HepG2 (cell line): ENCODE results near the gene IMPDH1. TPM values are rescaled to one million over a fixed set of nuclear protein-coding genes. Genes with fewer than 3 reads are reported as not detected.

ENCODE experiments used
- BRD4 ChIP-seq: sonication (generic); formaldehyde crosslinking; IDR thresholded peaks from 2 replicates; pipeline ENCODE4 v1.4.0; 2020; ENCODE audit warnings: missing genetic modification reagents
- FLYWCH1 ChIP-seq: sonication (generic); formaldehyde crosslinking; IDR thresholded peaks from 2 replicates; pipeline ENCODE4 v1.8.1; 2023; ENCODE audit warnings: mild to moderate bottlenecking, missing genetic modification reagents
- HHEX ChIP-seq: IDR thresholded peaks from 2 replicates; pipeline ENCODE4 v1.6.1; 2016; ENCODE audit warnings: control low read depth
- IRX3 ChIP-seq: sonication (generic); formaldehyde crosslinking; IDR thresholded peaks from 2 replicates; pipeline ENCODE4 v1.8.1; 2023; ENCODE audit warnings: mild to moderate bottlenecking, low read depth, missing genetic modification reagents, borderline replicate concordance
- JUND ChIP-seq: sonication (generic); formaldehyde crosslinking; IDR thresholded peaks from 2 replicates; pipeline ENCODE4 v1.8.0; 2022; ENCODE audit warnings: mild to moderate bottlenecking, missing genetic modification reagents
- KLF15 ChIP-seq: sonication (generic); formaldehyde crosslinking; IDR thresholded peaks from 2 replicates; pipeline ENCODE4 v1.8.1; 2023; ENCODE audit warnings: borderline replicate concordance, mild to moderate bottlenecking, inconsistent platforms, missing genetic modification reagents, mixed read lengths
- MAFK ChIP-seq, 2 experiments: IDR thresholded peaks in 1 of 2; conservative IDR thresholded peaks in 1 of 2; 2 replicates each; pipeline ENCODE4 v1.6.1; 2011; ENCODE audit warnings: improper control_type of control experiment in 2 of 2, low read length in 2 of 2
- NPAS2 ChIP-seq: sonication (generic); formaldehyde crosslinking; IDR thresholded peaks from 2 replicates; pipeline ENCODE4 v1.8.0; 2022; ENCODE audit warnings: mild to moderate bottlenecking, missing genetic modification reagents, borderline replicate concordance
- PCBP2 ChIP-seq: fragments of 200-400 bp; formaldehyde crosslinking; optimal IDR thresholded peaks from 2 replicates; pipeline ENCODE3; 2018; ENCODE audit warnings: low read length, low read depth; ENCODE audit not compliant: poor library complexity, severe bottlenecking
- RXRA ChIP-seq: sonication (generic); formaldehyde crosslinking; IDR thresholded peaks from 2 replicates; pipeline ENCODE4 v1.5.1; 2020; ENCODE audit warnings: missing genetic modification reagents
- SALL1 ChIP-seq: sonication (generic); formaldehyde crosslinking; IDR thresholded peaks from 2 replicates; pipeline ENCODE4 v1.8.0; 2022; ENCODE audit warnings: mild to moderate bottlenecking, missing genetic modification reagents
- SIX1 ChIP-seq: sonication (generic); formaldehyde crosslinking; IDR thresholded peaks from 2 replicates; pipeline ENCODE4 v1.4.0; 2020; ENCODE audit warnings: missing genetic modification reagents, borderline replicate concordance
- ZBTB8A ChIP-seq: sonication (generic); formaldehyde crosslinking; IDR thresholded peaks from 2 replicates; pipeline ENCODE4 v1.4.0; 2020; ENCODE audit warnings: mild to moderate bottlenecking, low read depth, missing genetic modification reagents, borderline replicate concordance
- ZFY ChIP-seq: sonication (generic); formaldehyde crosslinking; IDR thresholded peaks from 2 replicates; pipeline ENCODE4 v1.4.0; 2020; ENCODE audit warnings: missing genetic modification reagents
- ZNF12 ChIP-seq: sonication (generic); formaldehyde crosslinking; IDR thresholded peaks from 2 replicates; pipeline ENCODE4 v1.5.0; 2020; ENCODE audit warnings: missing genetic modification reagents
- ZNF253 ChIP-seq: sonication (generic); formaldehyde crosslinking; IDR thresholded peaks from 2 replicates; pipeline ENCODE4 v1.8.0; 2022; ENCODE audit warnings: mild to moderate bottlenecking, missing genetic modification reagents, borderline replicate concordance
- ZNF33A ChIP-seq: sonication (generic); formaldehyde crosslinking; IDR thresholded peaks from 2 replicates; pipeline ENCODE4 v1.5.1; 2020; ENCODE audit warnings: missing genetic modification reagents, mild to moderate bottlenecking, moderate library complexity, borderline replicate concordance
- ZNF7 ChIP-seq: IDR thresholded peaks from 2 replicates; pipeline ENCODE4 v1.6.1; 2016; ENCODE audit warnings: missing biosample characterization, missing genetic modification reagents
- polyA plus RNA-seq, 8 experiments: library from polyadenylated mRNA; depleted of rRNA in 3 of 8; stranded (reverse) in 7 of 8; unstranded in 1 of 8; fragments of >200 nt; fragmentation: Illumina TruSeq in 4 of 8; extraction: Trizol in 4 of 8; gene quantifications; 2 replicates each; pipeline versions ENCODE4 v1.2.1 to v1.2.3, GENCODE V29; 2011 to 2016; ENCODE audit warnings: low read depth in 4 of 8, missing spikeins in 1 of 8, mixed read lengths in 1 of 8; ENCODE audit not compliant: insufficient read depth in 1 of 8
- total RNA-seq, 5 experiments: library from RNA; depleted of rRNA; stranded (reverse); fragments of >200 nt; fragmentation: Illumina TruSeq; extraction: Trizol; gene quantifications; 2 replicates each; pipeline ENCODE4 v1.2.3, GENCODE V29; 2016; ENCODE audit warnings: low read depth in 1 of 5
- TF ChIP-seq, protein P1 (sequence below): sonication (generic); formaldehyde crosslinking; IDR thresholded peaks from 2 replicates; pipeline ENCODE4 v1.8.1; 2022; ENCODE audit warnings: low read depth, mild to moderate bottlenecking, missing genetic modification reagents
- TF ChIP-seq, protein P2 (sequence below): sonication (generic); formaldehyde crosslinking; IDR thresholded peaks from 2 replicates; pipeline ENCODE4 v1.9.0; 2022; ENCODE audit warnings: low read depth, missing genetic modification reagents
- TF ChIP-seq, protein P3 (sequence below): sonication (generic); formaldehyde crosslinking; IDR thresholded peaks from 2 replicates; pipeline ENCODE4 v1.4.0; 2020; ENCODE audit warnings: missing genetic modification reagents
- TF ChIP-seq, protein P4 (sequence below): sonication (generic); formaldehyde crosslinking; conservative IDR thresholded peaks from 2 replicates; pipeline ENCODE4 v1.8.1; 2023; ENCODE audit warnings: missing genetic modification reagents

The IMPDH1 gene
- total and polyA plus RNA-seq, 2 of the 13 experiments (the other 11 are each of a cell fraction or from before 2014, with no cell fraction given), result 22.8 to 34.0 TPM

DNA sequence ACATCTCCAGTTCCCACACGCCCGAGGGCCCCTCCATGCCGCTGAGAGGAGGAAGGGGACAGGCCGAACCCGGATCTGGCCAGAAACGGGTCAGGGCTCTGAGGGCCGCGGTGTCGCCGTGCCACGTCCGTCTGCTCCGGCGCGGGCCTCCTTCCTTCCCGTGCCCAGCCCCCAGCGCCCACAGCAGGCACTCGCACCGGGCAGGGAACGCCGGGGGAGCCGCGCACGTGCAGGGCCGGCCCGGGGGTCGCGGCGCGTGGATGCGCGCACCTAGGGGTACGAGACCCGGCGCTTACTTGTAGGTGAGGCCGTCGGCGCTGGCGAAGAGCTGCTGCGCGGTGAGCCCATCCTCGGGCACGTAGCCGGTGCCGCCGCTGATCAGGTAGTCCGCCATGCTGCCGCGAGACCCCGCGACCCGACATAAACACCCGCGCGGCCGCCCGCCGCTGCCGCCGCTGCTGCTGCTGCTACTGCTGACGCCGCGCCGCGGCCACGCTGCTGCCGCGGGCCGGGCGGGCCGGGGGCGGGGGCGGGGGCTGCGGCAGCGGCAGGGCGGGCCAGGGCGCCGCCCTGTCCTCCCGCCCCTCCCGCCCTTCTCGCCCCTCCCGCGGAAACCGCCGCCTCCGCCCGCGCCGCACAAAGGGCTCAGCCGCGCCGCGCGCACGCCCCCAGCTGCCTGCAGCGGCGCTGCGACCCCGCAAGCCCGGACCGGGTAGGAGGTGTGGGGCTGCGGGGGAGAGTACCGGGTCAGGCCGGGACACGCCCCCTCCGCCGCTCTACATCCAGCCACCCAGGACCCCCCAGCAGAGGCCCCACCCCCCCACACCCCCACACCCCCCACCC lies 4.1 kb downstream of the IMPDH1 start (continued):
- TF ChIP-seq, protein P1, sequence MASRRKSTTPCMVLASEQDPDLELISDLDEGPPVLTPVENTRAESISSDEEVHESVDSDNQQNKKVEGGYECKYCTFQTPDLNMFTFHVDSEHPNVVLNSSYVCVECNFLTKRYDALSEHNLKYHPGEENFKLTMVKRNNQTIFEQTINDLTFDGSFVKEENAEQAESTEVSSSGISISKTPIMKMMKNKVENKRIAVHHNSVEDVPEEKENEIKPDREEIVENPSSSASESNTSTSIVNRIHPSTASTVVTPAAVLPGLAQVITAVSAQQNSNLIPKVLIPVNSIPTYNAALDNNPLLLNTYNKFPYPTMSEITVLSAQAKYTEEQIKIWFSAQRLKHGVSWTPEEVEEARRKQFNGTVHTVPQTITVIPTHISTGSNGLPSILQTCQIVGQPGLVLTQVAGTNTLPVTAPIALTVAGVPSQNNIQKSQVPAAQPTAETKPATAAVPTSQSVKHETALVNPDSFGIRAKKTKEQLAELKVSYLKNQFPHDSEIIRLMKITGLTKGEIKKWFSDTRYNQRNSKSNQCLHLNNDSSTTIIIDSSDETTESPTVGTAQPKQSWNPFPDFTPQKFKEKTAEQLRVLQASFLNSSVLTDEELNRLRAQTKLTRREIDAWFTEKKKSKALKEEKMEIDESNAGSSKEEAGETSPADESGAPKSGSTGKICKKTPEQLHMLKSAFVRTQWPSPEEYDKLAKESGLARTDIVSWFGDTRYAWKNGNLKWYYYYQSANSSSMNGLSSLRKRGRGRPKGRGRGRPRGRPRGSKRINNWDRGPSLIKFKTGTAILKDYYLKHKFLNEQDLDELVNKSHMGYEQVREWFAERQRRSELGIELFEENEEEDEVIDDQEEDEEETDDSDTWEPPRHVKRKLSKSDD (CRISPR knock-in tag), result no peak
- no peak for TF ChIP-seq IRX3 (CRISPR knock-in tag)
- TF ChIP-seq KLF15 (CRISPR knock-in tag), result no peak
- TF ChIP-seq, protein P2, sequence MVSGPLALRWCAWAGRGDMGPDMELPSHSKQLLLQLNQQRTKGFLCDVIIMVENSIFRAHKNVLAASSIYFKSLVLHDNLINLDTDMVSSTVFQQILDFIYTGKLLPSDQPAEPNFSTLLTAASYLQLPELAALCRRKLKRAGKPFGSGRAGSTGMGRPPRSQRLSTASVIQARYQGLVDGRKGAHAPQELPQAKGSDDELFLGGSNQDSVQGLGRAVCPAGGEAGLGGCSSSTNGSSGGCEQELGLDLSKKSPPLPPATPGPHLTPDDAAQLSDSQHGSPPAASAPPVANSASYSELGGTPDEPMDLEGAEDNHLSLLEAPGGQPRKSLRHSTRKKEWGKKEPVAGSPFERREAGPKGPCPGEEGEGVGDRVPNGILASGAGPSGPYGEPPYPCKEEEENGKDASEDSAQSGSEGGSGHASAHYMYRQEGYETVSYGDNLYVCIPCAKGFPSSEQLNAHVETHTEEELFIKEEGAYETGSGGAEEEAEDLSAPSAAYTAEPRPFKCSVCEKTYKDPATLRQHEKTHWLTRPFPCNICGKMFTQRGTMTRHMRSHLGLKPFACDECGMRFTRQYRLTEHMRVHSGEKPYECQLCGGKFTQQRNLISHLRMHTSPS (CRISPR knock-in tag), result no peak
- TF ChIP-seq ZNF253 (CRISPR knock-in tag), result no peak
- TF ChIP-seq, protein P3, sequence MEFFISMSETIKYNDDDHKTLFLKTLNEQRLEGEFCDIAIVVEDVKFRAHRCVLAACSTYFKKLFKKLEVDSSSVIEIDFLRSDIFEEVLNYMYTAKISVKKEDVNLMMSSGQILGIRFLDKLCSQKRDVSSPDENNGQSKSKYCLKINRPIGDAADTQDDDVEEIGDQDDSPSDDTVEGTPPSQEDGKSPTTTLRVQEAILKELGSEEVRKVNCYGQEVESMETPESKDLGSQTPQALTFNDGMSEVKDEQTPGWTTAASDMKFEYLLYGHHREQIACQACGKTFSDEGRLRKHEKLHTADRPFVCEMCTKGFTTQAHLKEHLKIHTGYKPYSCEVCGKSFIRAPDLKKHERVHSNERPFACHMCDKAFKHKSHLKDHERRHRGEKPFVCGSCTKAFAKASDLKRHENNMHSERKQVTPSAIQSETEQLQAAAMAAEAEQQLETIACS (CRISPR knock-in tag), result no peak
- TF ChIP-seq BRD4, result peak; percentile 20; the same call in 1 of the 2 replicates
- TF ChIP-seq JUND (CRISPR knock-in tag), result no peak
- TF ChIP-seq RXRA (CRISPR knock-in tag), result no peak
- no peak for TF ChIP-seq ZBTB8A (CRISPR knock-in tag)
- TF ChIP-seq HHEX (CRISPR knock-in tag), result no peak
- TF ChIP-seq FLYWCH1 (CRISPR knock-in tag), result no peak
- TF ChIP-seq ZNF12 (CRISPR knock-in tag), result no peak
- TF ChIP-seq, protein P4, sequence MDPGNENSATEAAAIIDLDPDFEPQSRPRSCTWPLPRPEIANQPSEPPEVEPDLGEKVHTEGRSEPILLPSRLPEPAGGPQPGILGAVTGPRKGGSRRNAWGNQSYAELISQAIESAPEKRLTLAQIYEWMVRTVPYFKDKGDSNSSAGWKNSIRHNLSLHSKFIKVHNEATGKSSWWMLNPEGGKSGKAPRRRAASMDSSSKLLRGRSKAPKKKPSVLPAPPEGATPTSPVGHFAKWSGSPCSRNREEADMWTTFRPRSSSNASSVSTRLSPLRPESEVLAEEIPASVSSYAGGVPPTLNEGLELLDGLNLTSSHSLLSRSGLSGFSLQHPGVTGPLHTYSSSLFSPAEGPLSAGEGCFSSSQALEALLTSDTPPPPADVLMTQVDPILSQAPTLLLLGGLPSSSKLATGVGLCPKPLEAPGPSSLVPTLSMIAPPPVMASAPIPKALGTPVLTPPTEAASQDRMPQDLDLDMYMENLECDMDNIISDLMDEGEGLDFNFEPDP (CRISPR knock-in tag), result no peak
- TF ChIP-seq NPAS2 (CRISPR knock-in tag), result no peak
- no peak for TF ChIP-seq ZNF7 (CRISPR knock-in tag)
- peak; percentile 66 for TF ChIP-seq ZFY (CRISPR knock-in tag)
- no peak for TF ChIP-seq MAFK (conservative IDR thresholded peaks at IDR 0.05 in 1 of 2, IDR thresholded peaks at IDR 0.05 in 1 of 2; ENCODE audit: low read length in 2 of 2)
- no peak for TF ChIP-seq ZNF33A
- peak; percentile 34 for TF ChIP-seq SALL1
- TF ChIP-seq SIX1, result no peak
- TF ChIP-seq PCBP2, result no peak
